GM21381 (cell line): ENCODE data around the gene GAS6.
"Not testable (repeated sequence)": the region's sequence is repeated elsewhere in the genome, so short reads cannot be mapped to it uniquely, and the experiment has no call there.

Source experiments
- ATAC-seq: cut with Tn5 transposase; IDR thresholded peaks from one replicate; pipeline ENCODE4 v1.9.1; 2021; ENCODE audit warnings: mild to moderate bottlenecking, moderate library complexity; ENCODE audit not compliant: unreplicated experiment

The GAS6 gene

GRCh38 chr13:113811081-113811928, 52.6 kb downstream of the GAS6 start:
- no peak for ATAC-seq

GRCh38 chr13:113810640-113811039, 53.2 kb downstream of the GAS6 start:
- no peak for ATAC-seq

- ATAC-seq: no peak
These were observed 53.9 kb downstream of the GAS6 start for GRCh38 chr13:113809934-113810333.

DNA sequence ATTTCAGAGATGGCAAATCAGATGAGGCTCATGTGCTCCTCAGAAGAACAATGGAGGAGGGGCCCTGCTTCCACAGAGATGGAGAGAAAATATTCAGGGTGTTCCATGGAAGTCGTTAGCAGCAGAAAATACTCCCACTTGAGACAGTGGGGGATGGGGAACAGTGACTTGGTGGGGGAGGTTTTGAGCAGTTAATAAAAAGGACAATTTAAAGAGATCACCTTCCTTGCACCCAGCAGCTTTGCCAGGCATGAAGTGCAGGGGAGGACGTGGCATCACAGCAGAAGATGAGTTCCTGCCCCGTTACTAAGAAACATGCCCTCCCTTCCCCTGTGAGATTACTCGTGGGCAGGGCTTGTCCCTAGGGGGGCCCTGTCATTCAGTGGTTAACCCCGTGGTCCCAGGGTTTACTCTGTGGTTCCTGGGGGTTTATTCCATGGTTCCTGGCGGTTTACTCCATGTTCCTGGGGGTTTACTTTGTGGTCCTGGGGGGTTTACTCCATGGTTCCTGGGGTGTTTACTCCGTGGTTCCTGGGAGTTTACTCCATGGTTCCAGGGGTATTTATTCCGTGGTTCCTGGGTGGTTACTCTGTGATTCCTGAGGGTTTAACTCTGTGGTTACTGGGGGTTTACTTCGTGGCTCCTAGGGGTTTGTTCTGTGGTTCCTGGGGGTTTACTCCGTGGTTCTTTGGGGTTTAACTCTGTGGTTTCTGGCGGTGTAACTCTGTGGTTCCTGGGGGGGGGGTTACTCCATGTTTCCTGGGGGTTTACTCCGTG, 55.6 kb downstream of the GAS6 start:
- no peak for ATAC-seq

DNA sequence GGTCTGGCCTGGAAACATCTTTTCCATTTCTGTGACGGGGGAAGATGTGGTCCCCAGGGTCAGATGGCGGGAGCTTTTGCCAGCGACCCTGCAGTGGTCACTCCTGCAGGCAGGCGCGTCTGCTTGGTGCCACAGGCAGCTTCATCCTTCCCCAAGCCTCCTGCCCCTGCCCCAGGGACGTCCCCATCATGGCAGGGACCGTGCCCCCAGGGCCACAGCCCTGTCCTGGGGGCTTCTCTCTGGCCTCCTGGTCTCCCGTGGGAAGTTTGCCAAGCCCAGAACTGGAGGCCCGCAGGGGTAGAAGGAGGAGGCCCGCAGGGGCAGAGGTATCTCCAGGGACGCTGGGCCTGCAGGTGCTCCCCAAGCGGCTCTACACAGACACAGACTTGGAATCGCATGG, 57.4 kb downstream of the GAS6 start:
- ATAC-seq: no peak

DNA sequence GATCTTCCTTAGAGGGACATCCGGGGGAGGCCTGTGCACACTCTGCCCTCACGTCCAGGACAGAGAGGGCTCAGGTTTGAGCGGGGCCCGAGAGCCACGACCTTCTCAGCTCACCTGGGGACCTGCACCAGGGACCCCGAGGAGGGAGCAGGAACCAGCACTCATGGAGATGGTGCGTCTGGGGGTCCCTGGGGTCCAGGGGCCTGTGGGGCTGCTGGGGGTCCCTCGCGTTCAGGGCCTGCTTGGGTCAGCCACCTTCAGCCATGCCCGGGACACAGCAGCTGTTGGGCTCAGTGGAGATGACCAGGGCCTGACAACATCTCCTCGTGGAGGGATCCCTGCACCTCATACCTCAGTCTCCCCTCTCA, 57.8 kb downstream of the GAS6 start:
- no peak for ATAC-seq

GRCh38 chr13:113805431-113806103, 58.3 kb downstream of the GAS6 start:
- ATAC-seq: no peak

- ATAC-seq: no peak
These were observed 59.0 kb downstream of the GAS6 start for GRCh38 chr13:113804703-113805430.

- ATAC-seq: no peak
These were observed 59.7 kb downstream of the GAS6 start for GRCh38 chr13:113804017-113804702.

GRCh38 chr13:113803409-113804016, 60.4 kb downstream of the GAS6 start:
- ATAC-seq: no peak

GRCh38 chr13:113802761-113803160, 61.1 kb downstream of the GAS6 start:
- no peak for ATAC-seq

GRCh38 chr13:113802090-113802531, 61.8 kb downstream of the GAS6 start:
- no peak for ATAC-seq

GRCh38 chr13:113801289-113801961, 62.5 kb downstream of the GAS6 start:
- ATAC-seq: no peak

DNA sequence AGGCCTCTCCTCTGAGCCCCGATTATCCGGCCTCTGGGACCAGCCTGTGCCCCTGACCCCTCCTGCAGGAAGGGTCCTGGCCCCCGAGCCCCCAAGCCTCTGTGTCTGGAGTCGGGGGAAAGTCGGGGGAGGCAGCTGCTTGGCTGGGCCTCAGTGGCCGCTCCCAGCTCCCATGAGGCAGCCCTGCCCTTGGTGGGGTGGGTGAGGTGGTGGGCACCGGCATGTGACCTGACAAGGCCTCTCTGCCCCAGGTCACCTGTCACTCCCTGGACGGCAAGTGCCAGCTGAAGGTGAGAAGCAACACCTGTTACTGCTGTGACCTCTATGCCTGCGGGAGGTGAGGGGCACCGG, 63.3 kb downstream of the GAS6 start:
- no peak for ATAC-seq

- ATAC-seq: no peak
These were observed 65.6 kb downstream of the GAS6 start for GRCh38 chr13:113798200-113798811.

DNA sequence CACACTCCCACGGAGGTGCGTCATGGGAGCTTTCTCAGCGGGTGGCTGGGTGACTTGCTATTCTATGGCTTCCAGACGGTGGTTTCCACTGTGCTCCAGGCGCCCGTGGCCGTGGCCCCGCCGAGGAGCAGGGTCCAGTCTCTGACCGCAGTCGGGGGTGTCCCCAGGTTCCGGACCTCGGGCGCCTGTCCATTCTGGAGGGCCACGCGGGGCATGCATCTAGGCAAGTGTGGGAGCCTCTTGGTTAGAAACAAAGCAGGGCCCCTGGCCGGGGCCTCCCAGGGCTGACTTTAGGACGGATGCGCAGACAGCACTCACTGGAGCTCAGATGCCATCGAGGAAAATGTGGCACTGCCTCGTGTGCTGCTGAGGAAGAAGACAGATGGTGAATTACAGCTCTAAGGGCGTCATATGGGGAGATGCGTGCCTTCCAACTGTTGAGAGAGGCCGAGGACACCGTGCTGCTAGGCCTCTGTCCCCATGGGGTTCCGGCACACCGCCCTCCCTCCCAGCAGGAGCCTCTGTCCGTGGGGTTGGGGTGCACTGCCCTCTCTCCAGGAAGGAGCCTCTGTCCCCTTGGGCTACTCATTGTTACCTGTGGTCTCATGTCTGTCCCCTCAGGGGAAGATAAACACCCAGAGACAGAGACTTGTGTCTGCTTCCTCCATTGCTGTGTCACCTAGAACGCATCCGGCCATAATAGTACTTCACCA, 66.8 kb downstream of the GAS6 start:
- no peak for ATAC-seq

- no peak for ATAC-seq
These were observed 67.5 kb downstream of the GAS6 start for GRCh38 chr13:113796211-113796963.

- ATAC-seq: not testable (repeated sequence)
These were observed 68.5 kb downstream of the GAS6 start for GRCh38 chr13:113795362-113795761.
